Natural killer cell (primary cell): ENCODE measurements around the gene TMEM30B. TPM values are rescaled to one million over a fixed set of nuclear protein-coding genes. Genes with fewer than 3 reads are reported as not detected.

Experiments used
- ATAC-seq, 3 donors: fragments of 150-1000 bp in 2 of 3; fragments of 200-7000 bp in 1 of 3; cut with Tn5 transposase; 1 replicate in 1 of 3; 2 replicates in 2 of 3; pipeline ENCODE4 v1.10.0; 2021; ENCODE audit warnings: mild to moderate bottlenecking in 2 of 3, moderate library complexity in 2 of 3
- DNase-seq, 2 donors: peaks; one replicate each; pipeline versions ENCODE4 v3.0.0 to v3.0.0-alpha.2; 2013 to 2021; ENCODE audit warnings: mixed read lengths in 1 of 2
- H3K27ac ChIP-seq: one replicate; pipeline ENCODE4 v1.5.1; 2013; ENCODE audit warnings: mild to moderate bottlenecking, low read length
- H3K27me3 ChIP-seq: one replicate; pipeline ENCODE4 v1.6.1; 2013; ENCODE audit warnings: low read length; ENCODE audit not compliant: control insufficient read depth, insufficient read depth
- H3K36me3 ChIP-seq: one replicate; pipeline ENCODE4 v1.6.1; 2013; ENCODE audit warnings: low read length; ENCODE audit not compliant: control insufficient read depth, insufficient read depth
- H3K4me1 ChIP-seq: one replicate; pipeline ENCODE4 v1.6.1; 2013; ENCODE audit warnings: low read length; ENCODE audit not compliant: control insufficient read depth, insufficient read depth
- H3K4me3 ChIP-seq: one replicate; pipeline ENCODE4 v1.5.1; 2013; ENCODE audit warnings: low read length
- H3K9me3 ChIP-seq: one replicate; pipeline ENCODE4 v1.6.1; 2013; ENCODE audit warnings: low read length; ENCODE audit not compliant: control insufficient read depth, insufficient read depth
- H3K27ac Mint-ChIP-seq, 2 donors: one replicate each; pipeline ENCODE4 v1.8.0; 2022; ENCODE audit warnings: mild to moderate bottlenecking in 2 of 2, mixed read lengths in 2 of 2, moderate library complexity in 1 of 2
- H3K27me3 Mint-ChIP-seq, 2 donors: one replicate each; pipeline ENCODE4 v1.8.0; 2022; ENCODE audit warnings: low read depth in 2 of 2, mixed read lengths in 2 of 2
- H3K36me3 Mint-ChIP-seq: one replicate; pipeline ENCODE4 v1.8.0; 2022; ENCODE audit warnings: mixed read lengths
- H3K4me1 Mint-ChIP-seq, 2 donors: one replicate each; pipeline ENCODE4 v1.8.0; 2022; ENCODE audit warnings: mixed read lengths in 2 of 2
- H3K4me3 Mint-ChIP-seq: one replicate; pipeline ENCODE4 v1.8.0; 2022; ENCODE audit warnings: mild to moderate bottlenecking, moderate library complexity, mixed read lengths
- H3K9me3 Mint-ChIP-seq, 2 donors: one replicate each; pipeline ENCODE4 v1.8.0; 2022; ENCODE audit warnings: mixed read lengths in 2 of 2
- CTCF ChIP-seq: fragments of 200-600 bp; IDR thresholded peaks from one replicate; pipeline ENCODE4 v1.8.0; 2022; ENCODE audit warnings: antibody characterized with exemption
- WGBS: methylation state at CpG from one replicate; pipeline ENCODE4 v1.1.7; 2013; ENCODE audit warnings: missing lambda C conversion rate; ENCODE audit not compliant: insufficient coverage; 5-methylcytosine and 5-hydroxymethylcytosine counted together
- intact Hi-C: fragments of 100-400 bp; cut with micrococcal nuclease; formaldehyde crosslinking; loops from one replicate; pipeline ENCODE4 v1.14.2; 2022
- total RNA-seq, 4 donors: library from RNA; stranded (reverse); fragments of 120-200 nt in 1 of 4; gene quantifications; one replicate each; pipeline versions ENCODE4 v1.2.3 to v1.2.4, GENCODE V29; 2013 to 2022

TMEM30B gene
- total RNA-seq, 3 donors from 2014 or later (not counting 1 experiment from before 2014, with no cell fraction given): 1.0 to 1.4 (median 1.3) TPM

- Mint-ChIP-seq H3K36me3 (no peaks in the 10 kb centered on the region), H3K4me1 (peaks cover 25 to 27% of the 10 kb centered on the region in 2 donors), H3K27ac (no peak overlapping the region), H3K27me3 (peaks cover 8 to 20% of the 10 kb centered on the region in 2 donors), H3K9me3 (no peaks in the 10 kb centered on the region), H3K4me3 (peak overlapping the region; percentile 89)
- Histone ChIP-seq H3K4me1 (peaks cover 16% of the 10 kb centered on the region), H3K27me3 (no peaks in the 10 kb centered on the region), H3K4me3 (no peak overlapping the region), H3K27ac (no peak overlapping the region), H3K9me3 (no peaks in the 10 kb centered on the region), H3K36me3 (no peaks in the 10 kb centered on the region)
- 80% methylated on average over 1 of the region's 1 CpG for WGBS
- DNase-seq (no peak), ATAC-seq (no peak)
- intact Hi-C loops: no loop called here
- no peak for TF ChIP-seq CTCF
These were observed 774 bp upstream of the TMEM30B start for GRCh38 chr14:61281948-61282275.

DNA sequence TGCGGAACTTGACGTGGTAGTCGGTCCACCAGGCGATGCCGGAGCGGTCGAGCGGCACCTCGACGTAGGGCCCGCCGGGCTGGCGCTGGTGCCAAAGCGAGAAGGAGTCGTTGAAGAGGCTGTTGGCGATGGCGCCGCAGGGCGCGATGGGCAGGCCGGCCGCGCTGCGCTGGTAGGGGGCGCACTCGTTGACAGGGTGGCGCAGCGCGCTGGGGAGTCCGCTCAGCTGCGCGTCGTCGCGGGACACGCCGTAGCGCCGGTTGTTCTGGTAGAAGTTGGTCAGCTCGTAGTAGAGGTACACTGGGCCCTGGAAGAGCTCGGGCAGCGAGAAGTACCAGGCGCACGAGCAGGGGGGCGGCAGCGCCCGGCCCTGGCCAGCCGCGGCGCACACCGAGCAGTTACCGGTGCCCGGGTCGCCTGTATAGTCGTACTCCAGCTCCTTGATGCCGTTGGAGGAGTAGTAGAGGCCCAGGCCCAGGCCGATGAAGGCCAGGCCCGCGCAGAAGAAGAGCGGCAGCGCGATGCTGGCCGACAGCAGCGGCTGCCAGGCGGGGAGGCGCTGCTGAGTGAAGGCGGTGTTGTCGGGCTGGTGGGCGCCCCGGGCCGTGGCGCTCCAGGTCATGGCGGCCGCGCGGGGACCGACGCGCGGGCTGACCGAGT lies 482 bp downstream of the TMEM30B start:
- peak; percentile 71 to 90 for DNase-seq
- no peaks in the 10 kb centered on the region for H3K9me3 Mint-ChIP-seq
- H3K27me3 Mint-ChIP-seq: peaks cover 8 to 22% of the 10 kb centered on the region in 2 donors
- H3K27me3 ChIP-seq: no peaks in the 10 kb centered on the region
- peak overlapping the region; percentile 83 to 95 for H3K27ac Mint-ChIP-seq
- H3K36me3 Mint-ChIP-seq: no peaks in the 10 kb centered on the region
- intact Hi-C loops: no loop called here
- ATAC-seq: peak; percentile 89 to 93 (median 90)
- WGBS: 2% methylated on average over 81 of the region's 81 CpGs
- H3K4me3 Mint-ChIP-seq: peak overlapping the region; percentile 95
- H3K27ac ChIP-seq: peak overlapping the region; percentile 69
- H3K36me3 ChIP-seq: no peaks in the 10 kb centered on the region
- peak; percentile 69 for TF ChIP-seq CTCF
- no peaks in the 10 kb centered on the region for H3K9me3 ChIP-seq
- H3K4me1 ChIP-seq: peaks cover 16% of the 10 kb centered on the region
- peak overlapping the region; percentile 45 for H3K4me3 ChIP-seq
- peaks cover 17 to 22% of the 10 kb centered on the region in 2 donors for H3K4me1 Mint-ChIP-seq

GRCh38 chr14:61280092-61280525 lies 1.0 kb downstream of the TMEM30B start:
- H3K4me3 Mint-ChIP-seq: peak overlapping the region; percentile 95
- ATAC-seq: peak; percentile 27 to 40 (median 40)
- Histone ChIP-seq H3K27ac (peak overlapping the region; percentile 69), H3K9me3 (no peaks in the 10 kb centered on the region), H3K4me3 (peak overlapping the region; percentile 45), H3K4me1 (peaks cover 16% of the 10 kb centered on the region), H3K27me3 (no peaks in the 10 kb centered on the region), H3K36me3 (no peaks in the 10 kb centered on the region)
- intact Hi-C loops: no loop called here
- TF ChIP-seq CTCF: no peak
- peak; percentile 20 to 68 for DNase-seq
- H3K27ac Mint-ChIP-seq: peak overlapping the region; percentile 83 to 95
- WGBS: 16% methylated on average over 47 of the region's 47 CpGs
- H3K4me1 Mint-ChIP-seq: peaks cover 17 to 22% of the 10 kb centered on the region in 2 donors
- no peaks in the 10 kb centered on the region for H3K9me3 Mint-ChIP-seq
- H3K36me3 Mint-ChIP-seq: no peaks in the 10 kb centered on the region
- peaks cover 8 to 26% of the 10 kb centered on the region in 2 donors for H3K27me3 Mint-ChIP-seq

- Histone ChIP-seq H3K27me3 (no peaks in the 10 kb centered on the region), H3K36me3 (no peaks in the 10 kb centered on the region), H3K27ac (no peak overlapping the region), H3K4me1 (peaks cover 16% of the 10 kb centered on the region), H3K4me3 (no peak overlapping the region), H3K9me3 (no peaks in the 10 kb centered on the region)
- DNase-seq (no peak), ATAC-seq (no peak)
- H3K27ac Mint-ChIP-seq: no peak overlapping the region
- intact Hi-C loops: no loop called here
- peaks cover 15 to 32% of the 10 kb centered on the region in 2 donors for H3K27me3 Mint-ChIP-seq
- WGBS: 75% methylated on average over 5 of the region's 5 CpGs
- TF ChIP-seq CTCF: no peak
- peaks cover 13 to 22% of the 10 kb centered on the region in 2 donors for H3K4me1 Mint-ChIP-seq
- H3K4me3 Mint-ChIP-seq: peak overlapping the region; percentile 68
- H3K36me3 Mint-ChIP-seq: no peaks in the 10 kb centered on the region
- H3K9me3 Mint-ChIP-seq: no peaks in the 10 kb centered on the region
These were observed 2.1 kb downstream of the TMEM30B start for GRCh38 chr14:61279082-61279481.
